ENCODE results near the gene SOS1.
"Not testable (repeated sequence)": the region's sequence is repeated elsewhere in the genome, so short reads cannot be mapped to it uniquely, and the experiment has no call there.

SOS1 gene

GRCh38 chr2:39095624-39096023, 25.2 kb downstream of the SOS1 start:
- no peak for DNase-seq

- no peak for DNase-seq
Measured at GRCh38 chr2:39094717-39095363, 26.0 kb downstream of the SOS1 start.

- DNase-seq = no peak
Measured at GRCh38 chr2:39093218-39093898, 27.5 kb downstream of the SOS1 start.

GRCh38 chr2:39091543-39091942, 29.3 kb downstream of the SOS1 start:
- DNase-seq = no peak

- DNase-seq = no peak
Measured at GRCh38 chr2:39091063-39091462, 29.8 kb downstream of the SOS1 start.

- no peak for DNase-seq
Measured at GRCh38 chr2:39080152-39080551, 40.7 kb downstream of the SOS1 start.

GRCh38 chr2:39069890-39070465, 50.9 kb downstream of the SOS1 start:
- no peak for DNase-seq

- no peak for DNase-seq
Measured at GRCh38 chr2:39069136-39069515, 51.7 kb downstream of the SOS1 start.

- DNase-seq = no peak
Measured at GRCh38 chr2:39068299-39069135, 52.3 kb downstream of the SOS1 start.

GRCh38 chr2:39065616-39066015, 55.2 kb downstream of the SOS1 start:
- DNase-seq = no peak

GRCh38 chr2:39062320-39062719, 58.5 kb downstream of the SOS1 start:
- no peak for DNase-seq

- DNase-seq = no peak
Measured at GRCh38 chr2:39061280-39061679, 59.6 kb downstream of the SOS1 start.

GRCh38 chr2:39059366-39059952, 61.4 kb downstream of the SOS1 start:
- peak; percentile 2 for DNase-seq

GRCh38 chr2:39058101-39058500, 62.8 kb downstream of the SOS1 start:
- no peak for DNase-seq

- not testable (repeated sequence) for DNase-seq
Measured at GRCh38 chr2:39052665-39053064, 68.2 kb downstream of the SOS1 start.

- no peak for DNase-seq
Measured at GRCh38 chr2:39050109-39050508, 70.7 kb downstream of the SOS1 start.

GRCh38 chr2:39039072-39039471, 81.8 kb downstream of the SOS1 start:
- DNase-seq = no peak

GRCh38 chr2:39033980-39034379, 86.9 kb downstream of the SOS1 start:
- no peak for DNase-seq

- no peak for DNase-seq
Measured at GRCh38 chr2:39027421-39027820, 93.4 kb downstream of the SOS1 start.

- DNase-seq = no peak
Measured at GRCh38 chr2:39024833-39025232, 96.0 kb downstream of the SOS1 start.

- DNase-seq = no peak
Measured at GRCh38 chr2:39023649-39024048, 97.2 kb downstream of the SOS1 start.

GRCh38 chr2:39022642-39023235, 98.1 kb downstream of the SOS1 start:
- no peak for DNase-seq

GRCh38 chr2:39020383-39020782, 100.5 kb downstream of the SOS1 start:
- DNase-seq = peak; percentile 11
